GM18858 (cell line): ENCODE results near the gene NUDT1.

ENCODE experiments used
- ATAC-seq: cut with Tn5 transposase; IDR thresholded peaks from one replicate; pipeline ENCODE4 v1.9.1; 2021; ENCODE audit not compliant: unreplicated experiment

NUDT1 gene

GRCh38 chr7:2223321-2223720 is 18.7 kb upstream of the NUDT1 start:
- no peak for ATAC-seq

- no peak for ATAC-seq
These were observed 17.5 kb upstream of the NUDT1 start for GRCh38 chr7:2224491-2224928.

- no peak for ATAC-seq
These were observed 17.1 kb upstream of the NUDT1 start for GRCh38 chr7:2224934-2225333.

- ATAC-seq, result no peak
These were observed 16.7 kb upstream of the NUDT1 start for GRCh38 chr7:2225336-2225735.

- ATAC-seq, result no peak
These were observed 16.2 kb upstream of the NUDT1 start for GRCh38 chr7:2225830-2226229.

GRCh38 chr7:2227699-2228098 is 14.3 kb upstream of the NUDT1 start:
- ATAC-seq, result no peak

GRCh38 chr7:2228921-2229320 is 13.1 kb upstream of the NUDT1 start:
- no peak for ATAC-seq

GRCh38 chr7:2229467-2229866 is 12.6 kb upstream of the NUDT1 start:
- ATAC-seq, result no peak

GRCh38 chr7:2230226-2230625 is 11.8 kb upstream of the NUDT1 start:
- no peak for ATAC-seq

- ATAC-seq, result no peak
These were observed 11.1 kb upstream of the NUDT1 start for GRCh38 chr7:2230882-2231281.

- no peak for ATAC-seq
These were observed 9.8 kb upstream of the NUDT1 start for GRCh38 chr7:2231992-2232765.

GRCh38 chr7:2232766-2233520 is 9.1 kb upstream of the NUDT1 start, which contains the start of gene MAD1L1:
Gene MAD1L1 (minus strand): TSS chr7:2232945. CDS start chr7:2230133, 2,812 bp downstream.
- ATAC-seq, result peak; percentile 35

- no peak for ATAC-seq
These were observed 8.1 kb upstream of the NUDT1 start for GRCh38 chr7:2233926-2234325.

- ATAC-seq, result peak; percentile 75
These were observed 4.9 kb upstream of the NUDT1 start for GRCh38 chr7:2237109-2237602.

- ATAC-seq, result no peak
These were observed 2.8 kb upstream of the NUDT1 start for GRCh38 chr7:2239242-2239641.

GRCh38 chr7:2242541-2243429 is 759 bp downstream of the NUDT1 start:
- ATAC-seq, result no peak

- ATAC-seq, result no peak
These were observed 1.4 kb downstream of the NUDT1 start for GRCh38 chr7:2243458-2243857.

- no peak for ATAC-seq
These were observed 2.5 kb downstream of the NUDT1 start for GRCh38 chr7:2244404-2244995.

GRCh38 chr7:2245883-2246675 is 4.1 kb downstream of the NUDT1 start:
- ATAC-seq, result no peak
